Fibroblast of the aortic adventitia (primary cell): ENCODE results near the gene CEP70. TPM values are rescaled to one million over a fixed set of nuclear protein-coding genes. Genes with fewer than 3 reads are reported as not detected.
"Not testable (repeated sequence)": the region's sequence is repeated elsewhere in the genome, so short reads cannot be mapped to it uniquely, and the experiment has no call there.

Experiments used
- DNase-seq: peaks from one replicate; pipeline ENCODE4 v3.0.0-alpha.2; 2010; ENCODE audit warnings: low read depth
- H3K4me3 ChIP-seq: 2 replicates; pipeline ENCODE4 v1.5.1; 2011; ENCODE audit warnings: low read depth, mild to moderate bottlenecking, control low read depth, low read length, moderate library complexity
- CTCF ChIP-seq: IDR thresholded peaks from 2 replicates; pipeline ENCODE4 v1.5.1; 2011; ENCODE audit warnings: mild to moderate bottlenecking, low read length, control low read depth, inconsistent platforms; ENCODE audit not compliant: insufficient read depth
- total RNA-seq: library from RNA; depleted of rRNA; stranded (reverse); fragments of >200 nt; gene quantifications from 2 replicates; pipeline ENCODE4 v1.2.3, GENCODE V29; 2012; ENCODE audit warnings: low replicate concordance

Gene CEP70
- total RNA-seq, 1 donor: 14.6 TPM

GRCh38 chr3:138587374-138587773 lies 6.7 kb downstream of the CEP70 start:
- TF ChIP-seq CTCF: no peak
- no peak for DNase-seq
- no peak overlapping the region for H3K4me3 ChIP-seq

- no peak for TF ChIP-seq CTCF
- no peak for DNase-seq
- H3K4me3 ChIP-seq: no peak overlapping the region
Observed at GRCh38 chr3:138578961-138579574, 15.0 kb downstream of the CEP70 start.

- TF ChIP-seq CTCF: no peak
- no peak overlapping the region for H3K4me3 ChIP-seq
- DNase-seq: no peak
Observed at GRCh38 chr3:138578141-138578540, 15.9 kb downstream of the CEP70 start.

DNA sequence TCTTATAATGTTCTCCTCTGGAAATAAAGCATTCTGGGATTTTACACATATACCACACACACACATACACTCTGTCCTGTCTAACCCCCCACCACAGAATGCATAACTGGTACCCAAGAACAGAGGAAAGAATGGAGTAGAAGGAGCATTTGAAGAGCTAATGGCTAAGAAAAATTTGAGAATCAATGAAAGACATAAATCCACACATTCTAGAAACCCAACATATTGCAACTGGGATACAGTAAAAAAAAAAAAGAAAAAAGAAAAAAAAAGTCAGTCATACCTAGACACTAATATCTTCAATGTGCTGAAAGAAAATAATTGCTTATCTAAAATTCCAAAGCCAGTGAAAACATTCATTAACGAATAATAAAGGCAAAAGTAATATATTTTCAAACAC lies 20.9 kb downstream of the CEP70 start:
- no peak overlapping the region for H3K4me3 ChIP-seq
- no peak for TF ChIP-seq CTCF
- DNase-seq: no peak

GRCh38 chr3:138569624-138570023 lies 24.4 kb downstream of the CEP70 start:
- not testable (repeated sequence) for DNase-seq, H3K4me3 ChIP-seq

GRCh38 chr3:138569090-138569489 lies 25.0 kb downstream of the CEP70 start:
- TF ChIP-seq CTCF: no peak
- DNase-seq: no peak
- no peak overlapping the region for H3K4me3 ChIP-seq

- no peak overlapping the region for H3K4me3 ChIP-seq
- DNase-seq: no peak
- no peak for TF ChIP-seq CTCF
Observed at GRCh38 chr3:138567403-138567802, 26.7 kb downstream of the CEP70 start.

DNA sequence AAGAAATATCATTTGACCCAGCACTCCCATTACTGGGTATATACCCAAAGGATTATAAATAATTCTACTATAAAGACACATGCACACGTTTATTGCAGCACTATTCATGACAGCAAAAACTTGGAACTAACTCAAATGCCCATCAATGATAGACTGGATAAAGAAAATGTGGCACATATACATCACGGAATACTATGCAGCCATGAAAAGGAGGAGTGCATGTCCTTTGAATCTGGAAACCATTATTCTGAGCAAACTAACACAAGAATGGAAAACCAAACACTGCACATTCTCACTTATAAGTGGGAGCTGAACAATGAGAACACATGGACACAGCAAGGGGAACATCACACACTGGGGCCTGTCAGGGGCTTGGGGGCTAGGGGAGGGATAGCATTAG lies 27.8 kb downstream of the CEP70 start:
- not testable (repeated sequence) for DNase-seq, H3K4me3 ChIP-seq

DNA sequence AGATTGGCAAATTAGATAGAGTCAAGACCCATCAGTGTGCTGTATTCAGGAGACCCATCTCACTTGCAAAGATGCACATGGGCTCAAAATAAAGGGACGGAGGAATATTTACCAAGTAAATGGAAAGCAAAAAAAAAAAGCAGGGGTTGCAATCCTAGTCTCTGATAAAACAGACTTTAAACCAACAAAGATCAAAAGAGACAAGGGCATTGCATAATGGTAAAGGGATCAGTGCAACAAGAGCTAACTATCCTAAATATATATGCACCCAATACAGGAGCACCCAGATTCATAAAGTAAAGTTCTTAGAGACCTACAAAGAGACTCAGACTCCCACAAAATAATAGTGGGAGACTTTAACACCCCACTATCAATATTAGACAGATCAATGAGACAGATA lies 31.2 kb downstream of the CEP70 start:
- not testable (repeated sequence) for H3K4me3 ChIP-seq

More for the DNA sequence above, 31.2 kb downstream of the CEP70 start:
- not testable (repeated sequence) for DNase-seq
